Activated naive CD4-positive, alpha-beta T cell treated with anti-CD3 and anti-CD28 coated beads, Interleukin-2, amount 10 ng/mL, durations not matched to agents 7 days and 5 days (primary cell): ENCODE data around the gene SPATA46.

Experiments
- CTCF ChIA-PET: fragments of 350-600 bp; sonication (Branson Sonifier 250); formaldehyde crosslinking; loops from one replicate; lab custom pipeline; 2021; ENCODE audit warnings: antibody characterized with exemption; lab: Charles Lee
- DNase-seq: peaks from one replicate; pipeline ENCODE4 v3.0.0-alpha.2; 2020
- H3K27ac Mint-ChIP-seq: one replicate; pipeline ENCODE4 v1.8.0; 2021; ENCODE audit warnings: mild to moderate bottlenecking, moderate library complexity, mixed read lengths
- H3K27me3 Mint-ChIP-seq: one replicate; pipeline ENCODE4 v1.8.0; 2021; ENCODE audit warnings: mild to moderate bottlenecking, mixed read lengths
- H3K36me3 Mint-ChIP-seq: one replicate; pipeline ENCODE4 v1.8.0; 2021; ENCODE audit warnings: mixed read lengths
- H3K4me1 Mint-ChIP-seq: one replicate; pipeline ENCODE4 v1.8.0; 2021; ENCODE audit warnings: mixed read lengths
- H3K4me3 Mint-ChIP-seq: one replicate; pipeline ENCODE4 v1.8.0; 2021; ENCODE audit warnings: mild to moderate bottlenecking, moderate library complexity, mixed read lengths
- H3K9me3 Mint-ChIP-seq: one replicate; pipeline ENCODE4 v1.8.0; 2021; ENCODE audit warnings: mixed read lengths

The SPATA46 gene

GRCh38 chr1:162400790-162401355 lies 24.2 kb upstream of the SPATA46 start:
- H3K27ac Mint-ChIP-seq, result no peak overlapping the region
- H3K36me3 Mint-ChIP-seq, result no peaks in the 10 kb centered on the region
- H3K9me3 Mint-ChIP-seq, result no peaks in the 10 kb centered on the region
- no peak overlapping the region for H3K4me3 Mint-ChIP-seq
- CTCF ChIA-PET, result no interaction called here
- peaks cover 22% of the 10 kb centered on the region for H3K27me3 Mint-ChIP-seq
- H3K4me1 Mint-ChIP-seq, result no peaks in the 10 kb centered on the region
- no peak for DNase-seq

- H3K27me3 Mint-ChIP-seq, result peaks cover 22% of the 10 kb centered on the region
- no peak overlapping the region for H3K4me3 Mint-ChIP-seq
- no peak overlapping the region for H3K27ac Mint-ChIP-seq
- CTCF ChIA-PET, result no interaction called here
- H3K9me3 Mint-ChIP-seq, result no peaks in the 10 kb centered on the region
- H3K36me3 Mint-ChIP-seq, result no peaks in the 10 kb centered on the region
- no peaks in the 10 kb centered on the region for H3K4me1 Mint-ChIP-seq
- DNase-seq, result no peak
Observed at GRCh38 chr1:162398999-162399580, 22.4 kb upstream of the SPATA46 start.

- H3K4me1 Mint-ChIP-seq, result no peaks in the 10 kb centered on the region
- peaks cover 22% of the 10 kb centered on the region for H3K27me3 Mint-ChIP-seq
- H3K9me3 Mint-ChIP-seq, result no peaks in the 10 kb centered on the region
- CTCF ChIA-PET, result no interaction called here
- DNase-seq, result no peak
- H3K36me3 Mint-ChIP-seq, result no peaks in the 10 kb centered on the region
- no peak overlapping the region for H3K4me3 Mint-ChIP-seq
- no peak overlapping the region for H3K27ac Mint-ChIP-seq
Observed at GRCh38 chr1:162397943-162398560, 21.4 kb upstream of the SPATA46 start.

- Mint-ChIP-seq H3K36me3 (no peaks in the 10 kb centered on the region), H3K27me3 (peaks cover 21% of the 10 kb centered on the region), H3K4me1 (no peaks in the 10 kb centered on the region), H3K9me3 (no peaks in the 10 kb centered on the region), H3K27ac (no peak overlapping the region), H3K4me3 (no peak overlapping the region)
- DNase-seq, result no peak
- CTCF ChIA-PET, result no interaction called here
Observed at GRCh38 chr1:162397039-162397448, 20.4 kb upstream of the SPATA46 start.

GRCh38 chr1:162396201-162396906 lies 19.7 kb upstream of the SPATA46 start:
- CTCF ChIA-PET, result no interaction called here
- Mint-ChIP-seq H3K4me3 (no peak overlapping the region), H3K4me1 (no peaks in the 10 kb centered on the region)

DNA sequence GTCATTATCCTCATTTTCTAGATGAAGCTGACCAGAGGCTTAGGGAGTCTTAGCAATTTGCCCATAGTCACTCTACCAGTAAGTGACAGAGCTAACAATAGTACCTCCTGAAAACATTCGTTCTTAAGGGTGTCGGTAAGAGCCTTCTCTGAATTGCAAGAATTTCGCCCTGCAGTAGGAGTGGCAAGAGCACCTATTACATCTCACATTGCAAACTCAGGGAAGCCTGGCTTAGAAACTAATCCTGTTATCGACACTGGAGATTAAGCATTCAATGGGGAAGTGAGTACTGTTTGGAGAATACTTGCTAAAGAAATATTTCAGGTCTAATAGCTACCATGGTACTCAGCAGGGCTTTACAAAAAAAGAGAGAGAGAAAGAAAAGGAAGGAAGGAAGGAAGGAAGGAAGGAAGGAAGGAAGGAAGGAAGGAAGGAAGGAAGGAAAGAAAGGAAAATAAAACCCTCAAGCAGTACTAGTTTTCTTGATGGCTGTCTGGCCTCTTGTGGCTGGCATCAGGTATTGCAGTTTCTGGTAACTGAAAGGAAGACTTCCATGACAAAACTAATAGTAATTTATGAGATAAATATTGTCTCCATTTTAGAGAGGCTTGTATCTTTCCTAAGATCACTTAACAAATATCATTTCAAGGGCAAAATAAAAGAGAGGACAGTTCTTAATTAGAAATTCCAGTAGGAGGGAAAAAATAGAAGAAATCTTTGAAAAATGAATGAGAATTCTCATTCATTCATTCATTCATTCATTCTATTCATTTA lies 15.3 kb upstream of the SPATA46 start:
- H3K4me1 Mint-ChIP-seq, result peaks cover 4% of the 10 kb centered on the region
- no peak overlapping the region for H3K27ac Mint-ChIP-seq
- CTCF ChIA-PET, result interaction anchor here (0.6 to 2.1 kb wide), 8 partner anchors 11 to 599 kb away, joined by 3 to 10 read pairs (median 4); partner anchors contain the start of genes C1orf226 and NOS1AP
- H3K9me3 Mint-ChIP-seq, result no peaks in the 10 kb centered on the region
- H3K27me3 Mint-ChIP-seq, result peaks cover 30% of the 10 kb centered on the region
- no peaks in the 10 kb centered on the region for H3K36me3 Mint-ChIP-seq
- no peak overlapping the region for H3K4me3 Mint-ChIP-seq
- DNase-seq, result peak; percentile 41

More at GRCh38 chr1:162396201-162396906, 19.7 kb upstream of the SPATA46 start:
- peaks cover 19% of the 10 kb centered on the region for H3K27me3 Mint-ChIP-seq
- no peak overlapping the region for H3K27ac Mint-ChIP-seq
- DNase-seq, result no peak
- H3K9me3 Mint-ChIP-seq, result no peaks in the 10 kb centered on the region
- H3K36me3 Mint-ChIP-seq, result no peaks in the 10 kb centered on the region

DNA sequence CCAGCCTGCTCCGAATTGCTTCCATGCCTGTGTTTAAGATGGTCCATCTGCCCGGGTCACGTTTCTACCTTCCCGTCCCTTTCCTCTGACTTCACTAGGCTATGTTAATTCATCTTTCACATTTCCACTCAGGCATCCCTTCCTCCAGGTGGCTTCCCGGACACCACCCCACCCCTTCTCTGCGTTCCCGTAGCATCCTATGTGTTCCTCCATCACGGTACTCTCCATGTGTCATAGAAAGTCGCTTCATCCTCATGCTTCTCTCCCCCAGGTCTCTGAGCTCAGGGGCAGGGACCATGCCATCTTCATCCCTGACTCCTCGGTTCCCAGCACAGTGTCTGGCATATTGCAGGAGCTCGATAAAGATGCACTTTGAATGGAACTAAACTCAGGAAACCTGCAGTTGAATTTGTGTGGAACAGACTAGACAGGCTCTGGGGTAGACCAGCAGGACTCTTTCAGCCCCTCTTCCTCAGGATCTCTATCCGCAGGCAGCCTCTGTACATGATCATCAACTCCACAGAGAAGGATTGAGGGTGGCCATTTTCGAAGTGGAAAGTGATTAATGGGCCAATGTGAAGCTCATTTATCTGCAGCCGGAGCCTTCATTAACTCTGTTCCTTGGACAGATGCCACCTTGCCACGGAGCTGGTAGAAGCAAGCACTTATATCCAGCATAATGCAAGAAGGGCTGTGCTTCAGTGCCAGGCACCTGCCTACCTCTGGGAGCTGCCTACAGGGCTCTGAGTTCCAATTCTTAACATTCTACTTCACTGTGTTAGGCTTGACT lies 13.9 kb upstream of the SPATA46 start:
- DNase-seq, result no peak
- Mint-ChIP-seq H3K4me1 (peaks cover 4% of the 10 kb centered on the region), H3K9me3 (no peaks in the 10 kb centered on the region), H3K27ac (no peak overlapping the region), H3K36me3 (no peaks in the 10 kb centered on the region), H3K4me3 (no peak overlapping the region), H3K27me3 (peaks cover 26% of the 10 kb centered on the region)
- CTCF ChIA-PET, result interaction anchor here (1.1 to 2.1 kb wide), 5 partner anchors 11 to 598 kb away, joined by 3 to 10 read pairs (median 6); no protein-coding TSS in a partner anchor

DNA sequence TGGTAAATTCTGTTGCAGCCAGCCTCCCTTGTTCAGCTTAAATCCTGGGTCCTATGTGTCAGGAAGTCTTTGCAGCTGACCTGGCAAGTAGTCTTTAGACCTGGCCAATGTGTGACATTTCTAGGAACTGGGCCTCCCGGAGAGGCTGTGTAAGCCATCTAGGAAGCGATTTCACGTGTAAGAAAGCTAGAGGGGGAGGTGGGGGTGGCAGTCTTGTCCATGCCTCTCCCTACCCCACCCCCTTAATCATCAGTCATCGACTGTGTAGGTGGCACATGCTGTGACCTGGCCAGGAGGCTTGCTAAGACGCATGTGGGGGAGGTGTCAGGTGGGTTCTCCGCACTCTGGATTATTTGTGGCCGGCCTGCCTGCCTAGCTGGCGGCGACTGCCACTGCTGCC lies 13.3 kb upstream of the SPATA46 start:
- Mint-ChIP-seq H3K9me3 (no peaks in the 10 kb centered on the region), H3K27me3 (peaks cover 26% of the 10 kb centered on the region), H3K4me3 (no peak overlapping the region), H3K4me1 (peaks cover 4% of the 10 kb centered on the region), H3K36me3 (no peaks in the 10 kb centered on the region), H3K27ac (no peak overlapping the region)
- CTCF ChIA-PET, result interaction anchor here (1.1 to 2.1 kb wide), 3 partner anchors 24 to 597 kb away, joined by 3 to 7 read pairs (median 5); no protein-coding TSS in a partner anchor
- no peak for DNase-seq

- CTCF ChIA-PET, result interaction anchor here (1.2 to 2.1 kb wide), 2 partner anchors 24 to 333 kb away, joined by 5 to 7 read pairs; no protein-coding TSS in a partner anchor
- no peaks in the 10 kb centered on the region for H3K36me3 Mint-ChIP-seq
- DNase-seq, result no peak
Observed at GRCh38 chr1:162389021-162389818, 12.6 kb upstream of the SPATA46 start.

GRCh38 chr1:162388615-162389014 lies 12.0 kb upstream of the SPATA46 start:
- no peaks in the 10 kb centered on the region for H3K9me3 Mint-ChIP-seq
- peaks cover 4% of the 10 kb centered on the region for H3K4me1 Mint-ChIP-seq
- CTCF ChIA-PET, result interaction anchor here (1.2 to 2.1 kb wide), 2 partner anchors 23 to 332 kb away, joined by 5 to 7 read pairs; no protein-coding TSS in a partner anchor
- H3K27me3 Mint-ChIP-seq, result peaks cover 26% of the 10 kb centered on the region
- H3K27ac Mint-ChIP-seq, result no peak overlapping the region
- DNase-seq, result no peak
- H3K4me3 Mint-ChIP-seq, result no peak overlapping the region
- H3K36me3 Mint-ChIP-seq, result no peaks in the 10 kb centered on the region

More at GRCh38 chr1:162389021-162389818, 12.6 kb upstream of the SPATA46 start:
- Mint-ChIP-seq H3K4me1 (peaks cover 4% of the 10 kb centered on the region), H3K4me3 (no peak overlapping the region), H3K27ac (no peak overlapping the region), H3K9me3 (no peaks in the 10 kb centered on the region), H3K27me3 (peaks cover 26% of the 10 kb centered on the region)

- no peak overlapping the region for H3K27ac Mint-ChIP-seq
- CTCF ChIA-PET, result interaction anchor here (2.1 kb wide), 1 partner anchor 332 kb away, joined by 7 read pairs; no protein-coding TSS in a partner anchor
- peaks cover 4% of the 10 kb centered on the region for H3K4me1 Mint-ChIP-seq
- H3K9me3 Mint-ChIP-seq, result no peaks in the 10 kb centered on the region
- H3K36me3 Mint-ChIP-seq, result no peaks in the 10 kb centered on the region
- peaks cover 26% of the 10 kb centered on the region for H3K27me3 Mint-ChIP-seq
- no peak overlapping the region for H3K4me3 Mint-ChIP-seq
- DNase-seq, result no peak
Observed at GRCh38 chr1:162388083-162388594, 11.5 kb upstream of the SPATA46 start.
